ENCODE results near the gene IL16.

DNA sequence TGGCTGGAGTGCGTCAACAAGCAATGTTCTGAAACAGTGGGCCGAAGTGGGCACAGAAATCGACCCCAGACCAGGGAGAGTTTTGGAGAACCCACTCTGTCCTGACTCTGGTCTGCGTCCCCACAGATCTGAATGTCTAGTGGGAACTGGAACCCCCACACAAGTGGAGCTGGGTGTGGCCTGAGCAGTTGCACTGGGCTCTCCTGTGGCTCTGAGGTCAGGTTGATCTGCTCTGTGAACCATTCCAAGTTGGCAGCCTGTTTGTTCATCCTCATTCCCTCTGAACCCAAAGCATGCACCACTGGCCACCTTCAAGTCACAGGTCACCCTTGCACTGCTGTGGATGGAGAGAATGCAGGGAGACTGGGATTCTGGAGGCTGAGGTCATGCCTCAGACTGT is 66.8 kb downstream of the IL16 start:
- TF ChIP-seq, protein P1, sequence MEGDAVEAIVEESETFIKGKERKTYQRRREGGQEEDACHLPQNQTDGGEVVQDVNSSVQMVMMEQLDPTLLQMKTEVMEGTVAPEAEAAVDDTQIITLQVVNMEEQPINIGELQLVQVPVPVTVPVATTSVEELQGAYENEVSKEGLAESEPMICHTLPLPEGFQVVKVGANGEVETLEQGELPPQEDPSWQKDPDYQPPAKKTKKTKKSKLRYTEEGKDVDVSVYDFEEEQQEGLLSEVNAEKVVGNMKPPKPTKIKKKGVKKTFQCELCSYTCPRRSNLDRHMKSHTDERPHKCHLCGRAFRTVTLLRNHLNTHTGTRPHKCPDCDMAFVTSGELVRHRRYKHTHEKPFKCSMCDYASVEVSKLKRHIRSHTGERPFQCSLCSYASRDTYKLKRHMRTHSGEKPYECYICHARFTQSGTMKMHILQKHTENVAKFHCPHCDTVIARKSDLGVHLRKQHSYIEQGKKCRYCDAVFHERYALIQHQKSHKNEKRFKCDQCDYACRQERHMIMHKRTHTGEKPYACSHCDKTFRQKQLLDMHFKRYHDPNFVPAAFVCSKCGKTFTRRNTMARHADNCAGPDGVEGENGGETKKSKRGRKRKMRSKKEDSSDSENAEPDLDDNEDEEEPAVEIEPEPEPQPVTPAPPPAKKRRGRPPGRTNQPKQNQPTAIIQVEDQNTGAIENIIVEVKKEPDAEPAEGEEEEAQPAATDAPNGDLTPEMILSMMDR (IDR thresholded peaks at IDR 0.05; ENCODE audit: insufficient read depth, low read length, poor library complexity, severe bottlenecking): no peak
- TF ChIP-seq EZH2phosphoT487 (conservative IDR thresholded peaks at IDR 0.05; ENCODE audit: low read length): no peak

Data from SU-DHL-6 (cell line).